K562 (cell line): ENCODE measurements around the gene CD320. TPM values are rescaled to one million over a fixed set of nuclear protein-coding genes. Genes with fewer than 3 reads are reported as not detected.

ENCODE experiments used
- ATF6 ChIP-seq: sonication (generic); formaldehyde crosslinking; IDR thresholded peaks from 2 replicates; pipeline ENCODE4 v1.4.0; 2020; ENCODE audit warnings: mild to moderate bottlenecking, missing genetic modification reagents
- CCNT2 ChIP-seq: IDR thresholded peaks from 2 replicates; pipeline ENCODE4 v1.6.1; 2011; ENCODE audit warnings: borderline replicate concordance, low read depth, mild to moderate bottlenecking, moderate library complexity, mixed read lengths, low read length; ENCODE audit not compliant: insufficient read length; ENCODE audit errors: extremely low read depth
- CHD4 ChIP-seq: fragments of 200-600 bp; sonication (generic); IDR thresholded peaks from 3 replicates; pipeline ENCODE4 v1.6.1; 2012; ENCODE audit warnings: low read depth, mild to moderate bottlenecking, mixed read lengths, low read length, inconsistent platforms; ENCODE audit not compliant: insufficient read depth, insufficient replicate concordance, poor library complexity, severe bottlenecking
- E2F6 ChIP-seq, 2 experiments: IDR thresholded peaks; 2 replicates each; pipeline ENCODE4 v1.6.1; 2011; ENCODE audit warnings: borderline replicate concordance in 1 of 2, control low read depth in 1 of 2, low read depth in 1 of 2, low read length in 1 of 2, mild to moderate bottlenecking in 1 of 2, mixed read lengths in 1 of 2, moderate library complexity in 1 of 2; ENCODE audit not compliant: insufficient read depth in 1 of 2, insufficient read length in 1 of 2, poor library complexity in 1 of 2, severe bottlenecking in 1 of 2; ENCODE audit errors: extremely low read depth in 1 of 2
- ELF4 ChIP-seq: fragments of 450-650 bp; formaldehyde crosslinking; IDR thresholded peaks from 2 replicates; pipeline ENCODE4 v1.4.0; 2022; ENCODE audit warnings: missing genetic modification characterization
- KAT7 ChIP-seq: sonication (generic); formaldehyde crosslinking; IDR thresholded peaks from 2 replicates; pipeline ENCODE4 v1.8.0; 2022; ENCODE audit warnings: missing genetic modification reagents, mild to moderate bottlenecking, borderline replicate concordance
- KLF13 ChIP-seq: fragments of 450-650 bp; IDR thresholded peaks from 2 replicates; pipeline ENCODE4 v1.6.1; 2016; ENCODE audit warnings: missing genetic modification characterization, low read depth, mild to moderate bottlenecking, missing compliant biosample characterization, moderate library complexity, borderline replicate concordance
- MAFG ChIP-seq: fragments of 450-650 bp; conservative IDR thresholded peaks from 2 replicates; pipeline ENCODE4 v1.6.1; 2016; ENCODE audit warnings: missing genetic modification characterization, missing compliant biosample characterization
- NFE2L1 ChIP-seq: fragments of 450-650 bp; IDR thresholded peaks from 2 replicates; pipeline ENCODE4 v1.6.1; 2016; ENCODE audit warnings: missing genetic modification characterization, low read depth, mild to moderate bottlenecking, missing compliant biosample characterization, moderate library complexity, borderline replicate concordance
- NR2C2 ChIP-seq, 2 experiments: fragments of 200-800 bp in 1 of 2; sonication (Bioruptor generic) in 1 of 2; sonication (generic) in 1 of 2; formaldehyde crosslinking in 1 of 2; IDR thresholded peaks; 2 replicates each; pipeline versions ENCODE4 v1.6.1 to v1.8.0; 2016 to 2022; ENCODE audit warnings: mild to moderate bottlenecking in 1 of 2, missing compliant biosample characterization in 1 of 2, missing genetic modification characterization in 1 of 2, missing genetic modification reagents in 1 of 2
- RNF219 ChIP-seq: fragments of 250-450 bp; sonication (Bioruptor Pico); IDR thresholded peaks from 2 replicates; pipeline ENCODE4 v1.5.0; 2022; ENCODE audit warnings: mild to moderate bottlenecking
- TFAP4 ChIP-seq: sonication (generic); formaldehyde crosslinking; IDR thresholded peaks from 2 replicates; pipeline ENCODE4 v1.8.0; 2022; ENCODE audit warnings: missing genetic modification reagents, mild to moderate bottlenecking, moderate library complexity, borderline replicate concordance
- TRIM24 ChIP-seq, 2 experiments: fragments of 450-650 bp; IDR thresholded peaks; 2 replicates each; pipeline ENCODE4 v1.6.1; 2016
- ZNF121 ChIP-seq: sonication (generic); formaldehyde crosslinking; conservative IDR thresholded peaks from 2 replicates; pipeline ENCODE4 v1.8.0; 2022; ENCODE audit warnings: missing genetic modification reagents
- ZNF143 ChIP-seq: sonication (generic); formaldehyde crosslinking; IDR thresholded peaks from 2 replicates; pipeline ENCODE4 v1.9.0; 2022; ENCODE audit warnings: mild to moderate bottlenecking, missing genetic modification reagents
- ZNF175 ChIP-seq: fragments of 200-800 bp; sonication (Bioruptor generic); IDR thresholded peaks from 2 replicates; pipeline ENCODE4 v1.6.1; 2016; ENCODE audit warnings: low read depth, mild to moderate bottlenecking, missing genetic modification characterization, missing compliant biosample characterization
- ZNF274 ChIP-seq: IDR thresholded peaks from 2 replicates; pipeline ENCODE4 v1.6.1; 2011; ENCODE audit warnings: low read depth, mild to moderate bottlenecking, low read length, moderate library complexity, borderline replicate concordance
- ZNF354B ChIP-seq: fragments of 250-450 bp; sonication (Bioruptor Pico); IDR thresholded peaks from 2 replicates; pipeline ENCODE4 v1.4.0; 2020
- ZNF584 ChIP-seq: fragments of 200-800 bp; sonication (Bioruptor generic); IDR thresholded peaks from 2 replicates; pipeline ENCODE4 v1.6.1; 2016; ENCODE audit warnings: low read depth, mild to moderate bottlenecking, missing genetic modification characterization, missing compliant biosample characterization
- polyA plus RNA-seq, 8 experiments: library from polyadenylated mRNA; depleted of rRNA in 4 of 8; stranded (reverse) in 5 of 8; unstranded in 3 of 8; fragments of >200 nt; fragmentation: Nextera tagmentation in 2 of 8; fragmentation: Illumina TruSeq in 1 of 8; extraction: Ambion mirVana in 2 of 8; extraction: Trizol in 1 of 8; gene quantifications; 2 replicates each; pipeline versions ENCODE4 v1.2.1 to v1.2.3, GENCODE V29; 2011 to 2014; ENCODE audit warnings: inconsistent platforms in 1 of 8, missing spikeins in 1 of 8
- total RNA-seq, 7 experiments: library from RNA; depleted of rRNA in 6 of 7; stranded (reverse); fragments of >200 nt in 6 of 7; fragmentation: Illumina TruSeq in 2 of 7; extraction: Trizol in 2 of 7; gene quantifications; 2 replicates each; pipeline versions ENCODE4 v1.2.1 to v1.2.3, GENCODE V29; 2011 to 2021; ENCODE audit warnings: low replicate concordance in 1 of 7

Gene CD320
- total and polyA plus RNA-seq, 9 of the 15 experiments (the other 6 are each of a cell fraction or from before 2014, with no cell fraction given): 0.45 to 94.5 (median 34.4) TPM

GRCh38 chr19:8324186-8325050, 16.3 kb upstream of the CD320 start (continued):
- no peak for TF ChIP-seq NFE2L1 (tag)
- peak; percentile 11; the same call in 1 of the 2 replicates for TF ChIP-seq TFAP4 (CRISPR knock-in tag)
- no peak for TF ChIP-seq E2F6 (IDR thresholded peaks at IDR 0.05; ENCODE audit: borderline replicate concordance in 1 of 2, extremely low read depth in 1 of 2, insufficient read depth in 1 of 2, insufficient read length in 1 of 2, low read depth in 1 of 2, low read length in 1 of 2, poor library complexity in 1 of 2, severe bottlenecking in 1 of 2)
- TF ChIP-seq ZNF354B: no peak
- TF ChIP-seq NR2C2 (CRISPR knock-in tag; IDR thresholded peaks at IDR 0.05): no peak
- no peak for TF ChIP-seq NR2C2 (tag; IDR thresholded peaks at IDR 0.05)
- TF ChIP-seq ATF6 (CRISPR knock-in tag): no peak
- TF ChIP-seq ZNF584 (CRISPR knock-in tag): no peak
- no peak for TF ChIP-seq ELF4 (CRISPR knock-in tag)
- no peak for TF ChIP-seq CHD4
- TF ChIP-seq MAFG: no peak
- TF ChIP-seq KLF13: no peak
- TF ChIP-seq TRIM24 (IDR thresholded peaks at IDR 0.05): no peak
- no peak for TF ChIP-seq ZNF143 (CRISPR knock-in tag)
- TF ChIP-seq CCNT2: no peak
- no peak for TF ChIP-seq RNF219 (CRISPR knock-in tag)
- no peak for TF ChIP-seq ZNF175 (CRISPR knock-in tag)
- no peak for TF ChIP-seq ZNF274
- TF ChIP-seq ZNF121 (CRISPR knock-in tag): no peak
- no peak for TF ChIP-seq KAT7 (CRISPR knock-in tag)
